C4-2B (cell line): ENCODE data around the gene CLCA2.

ENCODE experiments used
- CTCF ChIP-seq: fragments of 450-650 bp; conservative IDR thresholded peaks from 2 replicates; pipeline ENCODE4 v1.5.1; 2017; ENCODE audit warnings: mild to moderate bottlenecking
- ZFX ChIP-seq: fragments of 450-650 bp; IDR thresholded peaks from 2 replicates; pipeline ENCODE4 v1.6.1; 2017

GRCh38 chr1:86435327-86435726, 11.4 kb downstream of the CLCA2 start:
- TF ChIP-seq CTCF (no peak), ZFX (no peak)
